DOHH2 (cell line): Measurements from ENCODE around the gene MYO18B.

Experiments used
- EZH2phosphoT487 ChIP-seq: fragments of 200-600 bp; sonication (generic); IDR thresholded peaks from 2 replicates; pipeline ENCODE4 v1.6.1; 2017; ENCODE audit warnings: borderline replicate concordance, mild to moderate bottlenecking, antibody characterized with exemption, low read length, moderate library complexity, mixed read lengths
- TF ChIP-seq, protein P1 (sequence below): fragments of 200-600 bp; sonication (generic); IDR thresholded peaks from one replicate; pipeline ENCODE4 v1.5.1; 2014; ENCODE audit warnings: antibody characterized with exemption, mild to moderate bottlenecking, low read depth, low read length; ENCODE audit not compliant: poor library complexity, severe bottlenecking

DNA sequence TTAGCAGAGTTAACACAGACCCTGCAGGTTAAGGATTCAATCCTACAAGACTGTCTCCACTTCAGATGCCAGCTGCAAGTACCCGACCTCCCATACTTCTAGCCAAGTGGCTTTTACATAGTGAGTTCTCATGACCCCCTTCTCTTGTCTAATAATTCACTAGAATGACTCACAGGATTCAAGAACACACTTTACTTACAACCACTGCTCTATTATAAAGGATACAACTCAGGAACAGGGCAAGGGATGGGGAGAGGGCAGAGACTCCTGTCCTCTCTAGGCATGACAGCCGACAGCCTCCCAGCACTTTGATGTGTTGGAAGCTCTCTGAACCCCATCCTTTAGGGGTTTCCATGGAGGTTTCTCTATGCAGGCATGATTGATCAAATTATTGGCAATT is 60.0 kb downstream of the MYO18B start:
- TF ChIP-seq, protein P1, sequence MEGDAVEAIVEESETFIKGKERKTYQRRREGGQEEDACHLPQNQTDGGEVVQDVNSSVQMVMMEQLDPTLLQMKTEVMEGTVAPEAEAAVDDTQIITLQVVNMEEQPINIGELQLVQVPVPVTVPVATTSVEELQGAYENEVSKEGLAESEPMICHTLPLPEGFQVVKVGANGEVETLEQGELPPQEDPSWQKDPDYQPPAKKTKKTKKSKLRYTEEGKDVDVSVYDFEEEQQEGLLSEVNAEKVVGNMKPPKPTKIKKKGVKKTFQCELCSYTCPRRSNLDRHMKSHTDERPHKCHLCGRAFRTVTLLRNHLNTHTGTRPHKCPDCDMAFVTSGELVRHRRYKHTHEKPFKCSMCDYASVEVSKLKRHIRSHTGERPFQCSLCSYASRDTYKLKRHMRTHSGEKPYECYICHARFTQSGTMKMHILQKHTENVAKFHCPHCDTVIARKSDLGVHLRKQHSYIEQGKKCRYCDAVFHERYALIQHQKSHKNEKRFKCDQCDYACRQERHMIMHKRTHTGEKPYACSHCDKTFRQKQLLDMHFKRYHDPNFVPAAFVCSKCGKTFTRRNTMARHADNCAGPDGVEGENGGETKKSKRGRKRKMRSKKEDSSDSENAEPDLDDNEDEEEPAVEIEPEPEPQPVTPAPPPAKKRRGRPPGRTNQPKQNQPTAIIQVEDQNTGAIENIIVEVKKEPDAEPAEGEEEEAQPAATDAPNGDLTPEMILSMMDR: no peak
- TF ChIP-seq EZH2phosphoT487: no peak
